Measurements from ENCODE around the gene GRB10. TPM values are rescaled to one million over a fixed set of nuclear protein-coding genes. Genes with fewer than 3 reads are reported as not detected.
"Not testable (repeated sequence)": the region's sequence is repeated elsewhere in the genome, so short reads cannot be mapped to it uniquely, and the experiment has no call there.

GRB10 gene
- polyA plus RNA-seq, 1 donor from 2014 or later: 78.4 TPM

DNA sequence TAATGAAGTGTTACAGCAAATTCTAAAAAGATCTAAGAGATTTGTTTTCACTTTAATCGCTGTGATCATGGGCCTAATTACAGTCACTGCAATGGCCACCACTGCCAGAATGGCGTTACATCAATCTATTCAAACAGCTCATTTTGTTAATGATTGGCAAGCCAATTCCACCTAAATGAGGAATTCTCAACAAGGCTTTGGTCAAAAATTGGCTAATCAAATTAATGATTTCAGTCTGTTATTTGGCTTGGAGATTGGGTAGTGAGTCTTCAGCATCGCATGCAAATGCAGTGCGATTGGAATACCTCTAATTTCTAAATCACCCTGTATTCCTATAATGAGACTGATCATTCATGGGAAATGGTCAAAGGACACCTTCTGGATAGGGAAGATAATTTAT is 200.4 kb downstream of the GRB10 start:
- H3F3A ChIP-seq (ENCODE audit: insufficient read depth, low read length, poor library complexity, severe bottlenecking); H3K36me3 ChIP-seq (ENCODE audit: insufficient read depth, low read length); H3K9ac ChIP-seq (ENCODE audit: low read length); H3K79me2 ChIP-seq (replicated peaks; ENCODE audit: insufficient read depth, low read length); H3K4me2 ChIP-seq (ENCODE audit: low read length); H3K9me2 ChIP-seq (ENCODE audit: insufficient read depth, low read length); H3K27me3 ChIP-seq (ENCODE audit: insufficient read depth, low read depth, low read length); H3K9me3 ChIP-seq (ENCODE audit: low read length); H4K20me1 ChIP-seq (ENCODE audit: insufficient read depth); H2AFZ ChIP-seq (ENCODE audit: low read depth, low read length); H3K27ac ChIP-seq (ENCODE audit: low read length); H3K4me3 ChIP-seq (ENCODE audit: low read length): not testable (repeated sequence)

DNA sequence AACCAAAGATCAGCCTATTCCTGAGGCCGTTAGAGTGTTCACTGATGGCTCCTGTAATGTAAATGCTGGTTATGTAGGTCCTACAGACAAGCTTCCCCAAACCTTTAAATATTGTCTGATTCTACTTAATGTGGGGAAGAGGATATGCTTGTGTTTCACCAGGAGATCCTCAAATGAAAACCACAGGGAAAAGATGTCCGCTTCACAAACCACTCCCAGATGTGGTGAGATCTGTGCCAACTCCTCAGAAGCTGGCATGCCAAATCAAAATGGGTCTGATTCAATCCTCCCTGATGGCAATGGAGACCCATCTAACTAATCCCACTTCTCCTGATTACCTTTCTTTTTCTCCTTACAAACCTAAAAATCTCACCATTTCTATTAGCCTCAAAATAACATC is 202.0 kb downstream of the GRB10 start:
- not testable (repeated sequence) for H3K4me2 ChIP-seq (ENCODE audit: low read length); H3F3A ChIP-seq (ENCODE audit: insufficient read depth, low read length, poor library complexity, severe bottlenecking); H3K4me3 ChIP-seq (ENCODE audit: low read length); H3K9me2 ChIP-seq (ENCODE audit: insufficient read depth, low read length); H4K20me1 ChIP-seq (ENCODE audit: insufficient read depth); H3K9ac ChIP-seq (ENCODE audit: low read length); H3K27me3 ChIP-seq (ENCODE audit: insufficient read depth, low read depth, low read length); H3K79me2 ChIP-seq (replicated peaks; ENCODE audit: insufficient read depth, low read length); H3K36me3 ChIP-seq (ENCODE audit: insufficient read depth, low read length); H3K9me3 ChIP-seq (ENCODE audit: low read length); H3K27ac ChIP-seq (ENCODE audit: low read length); H2AFZ ChIP-seq (ENCODE audit: low read depth, low read length)

DNA sequence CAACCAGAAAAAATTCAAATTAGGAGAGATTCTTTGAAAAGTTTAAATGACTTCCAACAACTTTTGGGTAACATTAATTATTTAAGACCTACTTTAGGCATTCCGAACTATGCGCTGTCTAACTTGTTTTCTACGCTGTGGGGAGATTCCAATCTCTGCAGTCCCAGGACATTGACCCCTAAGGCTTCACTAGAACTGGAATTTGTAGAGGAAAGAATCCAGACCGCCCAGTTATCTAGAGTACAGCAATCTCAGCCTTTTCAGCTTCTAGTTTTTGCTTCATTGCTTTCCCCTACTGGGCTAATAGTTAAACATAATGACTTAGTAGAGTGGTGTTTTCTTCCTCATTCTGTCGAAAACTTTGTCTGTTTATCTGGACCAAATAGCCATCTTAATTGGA is 202.6 kb downstream of the GRB10 start:
- H3K4me3 ChIP-seq (ENCODE audit: low read length): no peak overlapping the region
- H3K9me3 ChIP-seq (ENCODE audit: low read length): no peaks in the 10 kb centered on the region
- H4K20me1 ChIP-seq (ENCODE audit: insufficient read depth): no peaks in the 10 kb centered on the region
- no peak overlapping the region for H2AFZ ChIP-seq (ENCODE audit: low read depth, low read length)
- H3K9me2 ChIP-seq (ENCODE audit: insufficient read depth, low read length): no peaks in the 10 kb centered on the region
- no peaks in the 10 kb centered on the region for H3F3A ChIP-seq (ENCODE audit: insufficient read depth, low read length, poor library complexity, severe bottlenecking)
- no peaks in the 10 kb centered on the region for H3K27me3 ChIP-seq (ENCODE audit: insufficient read depth, low read depth, low read length)
- no peak for TF ChIP-seq RAD21 (conservative IDR thresholded peaks at IDR 0.05)
- TF ChIP-seq EZH2 (IDR thresholded peaks at IDR 0.05; ENCODE audit: borderline replicate concordance, insufficient read depth, low read length, poor library complexity, severe bottlenecking): no peak
- no peak for TF ChIP-seq POLR2AphosphoS5 (IDR thresholded peaks at IDR 0.05)
- no peak for TF ChIP-seq TAF1 (IDR thresholded peaks at IDR 0.05; ENCODE audit: low read depth)
- no peak overlapping the region for H3K27ac ChIP-seq (ENCODE audit: low read length)
- H3K36me3 ChIP-seq (ENCODE audit: insufficient read depth, low read length): no peaks in the 10 kb centered on the region
- H3K79me2 ChIP-seq (replicated peaks; ENCODE audit: insufficient read depth, low read length): no peaks in the 10 kb centered on the region
- H3K4me2 ChIP-seq (ENCODE audit: low read length): no peak overlapping the region
- H3K9ac ChIP-seq (ENCODE audit: low read length): no peak overlapping the region

DNA sequence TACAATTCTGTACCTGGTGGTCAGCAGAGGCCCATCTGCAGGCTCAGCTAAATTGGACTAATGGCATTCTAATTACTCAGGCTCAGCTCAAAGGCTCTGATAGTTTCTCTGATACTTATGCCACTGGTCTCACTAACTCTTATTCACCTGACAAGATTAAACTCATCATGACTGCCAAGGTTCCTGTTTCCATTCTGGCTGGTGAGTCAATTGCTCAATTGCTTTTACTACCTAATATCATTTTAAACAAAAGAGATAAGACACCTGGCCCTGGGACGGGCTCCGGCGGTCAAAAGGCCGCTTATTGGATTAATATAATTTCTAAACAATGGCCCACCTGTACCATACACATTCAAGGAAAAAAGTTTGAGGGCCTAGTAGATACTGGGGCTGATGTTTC is 204.6 kb downstream of the GRB10 start:
- H4K20me1 ChIP-seq (ENCODE audit: insufficient read depth); H3K9me3 ChIP-seq (ENCODE audit: low read length); H3K4me3 ChIP-seq (ENCODE audit: low read length); H3K9ac ChIP-seq (ENCODE audit: low read length); H2AFZ ChIP-seq (ENCODE audit: low read depth, low read length); H3F3A ChIP-seq (ENCODE audit: insufficient read depth, low read length, poor library complexity, severe bottlenecking); H3K27ac ChIP-seq (ENCODE audit: low read length); H3K79me2 ChIP-seq (replicated peaks; ENCODE audit: insufficient read depth, low read length); H3K27me3 ChIP-seq (ENCODE audit: insufficient read depth, low read depth, low read length); H3K9me2 ChIP-seq (ENCODE audit: insufficient read depth, low read length); H3K4me2 ChIP-seq (ENCODE audit: low read length); H3K36me3 ChIP-seq (ENCODE audit: insufficient read depth, low read length): not testable (repeated sequence)

DNA sequence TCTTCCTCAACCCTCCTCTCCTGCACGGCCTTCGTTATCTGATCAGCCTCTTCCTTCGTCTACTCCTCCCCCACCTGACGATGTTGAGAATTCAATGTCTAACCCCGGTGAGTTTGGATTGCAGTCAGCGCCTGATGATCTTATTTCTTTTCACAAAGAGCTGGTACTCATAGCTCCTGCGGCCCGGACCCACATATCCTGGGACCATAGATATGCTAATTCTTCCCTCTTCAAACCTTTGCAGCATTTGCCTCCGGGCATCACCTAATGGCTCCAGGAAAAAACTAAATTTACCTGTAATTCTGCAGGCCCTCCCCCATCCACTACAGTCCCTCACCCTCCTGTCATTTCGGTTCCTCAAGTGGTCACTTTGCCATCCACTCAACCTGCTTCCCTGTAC is 205.1 kb downstream of the GRB10 start:
- Histone ChIP-seq H3K27me3 (ENCODE audit: insufficient read depth, low read depth, low read length) (no peaks in the 10 kb centered on the region), H3K4me2 (ENCODE audit: low read length) (no peak overlapping the region), H3K79me2 (replicated peaks; ENCODE audit: insufficient read depth, low read length) (no peaks in the 10 kb centered on the region), H2AFZ (ENCODE audit: low read depth, low read length) (no peak overlapping the region), H3K9me2 (ENCODE audit: insufficient read depth, low read length) (no peaks in the 10 kb centered on the region), H3K4me3 (ENCODE audit: low read length) (no peak overlapping the region), H3K36me3 (ENCODE audit: insufficient read depth, low read length) (no peaks in the 10 kb centered on the region), H3K9me3 (ENCODE audit: low read length) (no peaks in the 10 kb centered on the region), H4K20me1 (ENCODE audit: insufficient read depth) (no peaks in the 10 kb centered on the region), H3K27ac (ENCODE audit: low read length) (no peak overlapping the region), H3K9ac (ENCODE audit: low read length) (no peak overlapping the region), H3F3A (ENCODE audit: insufficient read depth, low read length, poor library complexity, severe bottlenecking) (no peaks in the 10 kb centered on the region)
- TF ChIP-seq RAD21 (conservative IDR thresholded peaks at IDR 0.05) (no peak), TAF1 (IDR thresholded peaks at IDR 0.05; ENCODE audit: low read depth) (no peak), EZH2 (IDR thresholded peaks at IDR 0.05; ENCODE audit: borderline replicate concordance, insufficient read depth, low read length, poor library complexity, severe bottlenecking) (no peak), EP300 (conservative IDR thresholded peaks at IDR 0.05; ENCODE audit: poor library complexity, severe bottlenecking) (no peak), SMC3 (conservative IDR thresholded peaks at IDR 0.05; ENCODE audit: poor library complexity) (no peak), MXI1 (conservative IDR thresholded peaks at IDR 0.05; ENCODE audit: poor library complexity, severe bottlenecking) (no peak), POLR2AphosphoS5 (IDR thresholded peaks at IDR 0.05) (no peak)
- TF ChIP-seq, protein P1, sequence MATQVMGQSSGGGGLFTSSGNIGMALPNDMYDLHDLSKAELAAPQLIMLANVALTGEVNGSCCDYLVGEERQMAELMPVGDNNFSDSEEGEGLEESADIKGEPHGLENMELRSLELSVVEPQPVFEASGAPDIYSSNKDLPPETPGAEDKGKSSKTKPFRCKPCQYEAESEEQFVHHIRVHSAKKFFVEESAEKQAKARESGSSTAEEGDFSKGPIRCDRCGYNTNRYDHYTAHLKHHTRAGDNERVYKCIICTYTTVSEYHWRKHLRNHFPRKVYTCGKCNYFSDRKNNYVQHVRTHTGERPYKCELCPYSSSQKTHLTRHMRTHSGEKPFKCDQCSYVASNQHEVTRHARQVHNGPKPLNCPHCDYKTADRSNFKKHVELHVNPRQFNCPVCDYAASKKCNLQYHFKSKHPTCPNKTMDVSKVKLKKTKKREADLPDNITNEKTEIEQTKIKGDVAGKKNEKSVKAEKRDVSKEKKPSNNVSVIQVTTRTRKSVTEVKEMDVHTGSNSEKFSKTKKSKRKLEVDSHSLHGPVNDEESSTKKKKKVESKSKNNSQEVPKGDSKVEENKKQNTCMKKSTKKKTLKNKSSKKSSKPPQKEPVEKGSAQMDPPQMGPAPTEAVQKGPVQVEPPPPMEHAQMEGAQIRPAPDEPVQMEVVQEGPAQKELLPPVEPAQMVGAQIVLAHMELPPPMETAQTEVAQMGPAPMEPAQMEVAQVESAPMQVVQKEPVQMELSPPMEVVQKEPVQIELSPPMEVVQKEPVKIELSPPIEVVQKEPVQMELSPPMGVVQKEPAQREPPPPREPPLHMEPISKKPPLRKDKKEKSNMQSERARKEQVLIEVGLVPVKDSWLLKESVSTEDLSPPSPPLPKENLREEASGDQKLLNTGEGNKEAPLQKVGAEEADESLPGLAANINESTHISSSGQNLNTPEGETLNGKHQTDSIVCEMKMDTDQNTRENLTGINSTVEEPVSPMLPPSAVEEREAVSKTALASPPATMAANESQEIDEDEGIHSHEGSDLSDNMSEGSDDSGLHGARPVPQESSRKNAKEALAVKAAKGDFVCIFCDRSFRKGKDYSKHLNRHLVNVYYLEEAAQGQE (IDR thresholded peaks at IDR 0.05; ENCODE audit: borderline replicate concordance): no peak
- TF ChIP-seq, protein P2, sequence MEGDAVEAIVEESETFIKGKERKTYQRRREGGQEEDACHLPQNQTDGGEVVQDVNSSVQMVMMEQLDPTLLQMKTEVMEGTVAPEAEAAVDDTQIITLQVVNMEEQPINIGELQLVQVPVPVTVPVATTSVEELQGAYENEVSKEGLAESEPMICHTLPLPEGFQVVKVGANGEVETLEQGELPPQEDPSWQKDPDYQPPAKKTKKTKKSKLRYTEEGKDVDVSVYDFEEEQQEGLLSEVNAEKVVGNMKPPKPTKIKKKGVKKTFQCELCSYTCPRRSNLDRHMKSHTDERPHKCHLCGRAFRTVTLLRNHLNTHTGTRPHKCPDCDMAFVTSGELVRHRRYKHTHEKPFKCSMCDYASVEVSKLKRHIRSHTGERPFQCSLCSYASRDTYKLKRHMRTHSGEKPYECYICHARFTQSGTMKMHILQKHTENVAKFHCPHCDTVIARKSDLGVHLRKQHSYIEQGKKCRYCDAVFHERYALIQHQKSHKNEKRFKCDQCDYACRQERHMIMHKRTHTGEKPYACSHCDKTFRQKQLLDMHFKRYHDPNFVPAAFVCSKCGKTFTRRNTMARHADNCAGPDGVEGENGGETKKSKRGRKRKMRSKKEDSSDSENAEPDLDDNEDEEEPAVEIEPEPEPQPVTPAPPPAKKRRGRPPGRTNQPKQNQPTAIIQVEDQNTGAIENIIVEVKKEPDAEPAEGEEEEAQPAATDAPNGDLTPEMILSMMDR (IDR thresholded peaks at IDR 0.05; ENCODE audit: poor library complexity, severe bottlenecking): no peak
